Measurements from ENCODE around the gene CHMP4B. TPM values are rescaled to one million over a fixed set of nuclear protein-coding genes. Genes with fewer than 3 reads are reported as not detected.

CHMP4B gene
- polyA plus RNA-seq, 2 of the 4 experiments (the other 2 are of a cell fraction) = 81.3 to 104 TPM

- FAIRE-seq (no peak), DNase-seq (ENCODE audit: low read depth in 1 of 2, low spot score in 1 of 2) (no peak), ATAC-seq (no peak)
- ChIA-PET CTCF (no interaction called here), POLR2A (interaction anchor here (0.7 kb wide), 1 partner anchor 16 kb away, joined by 3 read pairs; no protein-coding TSS in a partner anchor)
- Histone ChIP-seq H3K4me3 (no peak overlapping the region), H3K27ac (no peak overlapping the region), H3K4me1 (peaks cover 28% of the 10 kb centered on the region), H3K9me3 (no peaks in the 10 kb centered on the region), H3K4me2 (no peak overlapping the region)
- TF ChIP-seq RNF2 (IDR thresholded peaks at IDR 0.05; ENCODE audit: borderline replicate concordance, low read depth) (no peak), CBX2 (IDR thresholded peaks at IDR 0.05; ENCODE audit: borderline replicate concordance, low read depth) (no peak)
- 89% methylated on average over 9 of the region's 9 CpGs for WGBS (ENCODE audit: missing lambda C conversion rate)
Observed at GRCh38 chr20:33828326-33828844, 17.2 kb downstream of the CHMP4B start.

- ChIA-PET CTCF (no interaction called here), POLR2A (no interaction called here)
- WGBS (ENCODE audit: missing lambda C conversion rate) = 96% methylated on average over 3 of the region's 3 CpGs
- Histone ChIP-seq H3K4me3 (no peak overlapping the region), H3K4me2 (no peak overlapping the region), H3K4me1 (peaks cover 28% of the 10 kb centered on the region), H3K9me3 (no peaks in the 10 kb centered on the region), H3K27ac (no peak overlapping the region)
- FAIRE-seq (no peak), DNase-seq (ENCODE audit: low read depth in 1 of 2, low spot score in 1 of 2) (no peak), ATAC-seq (no peak)
- TF ChIP-seq ZSCAN20 (CRISPR knock-in tag; IDR thresholded peaks at IDR 0.05) (no peak), ZC3H11A (IDR thresholded peaks at IDR 0.05) (no peak), RNF2 (IDR thresholded peaks at IDR 0.05; ENCODE audit: borderline replicate concordance, low read depth) (no peak), RARB (CRISPR knock-in tag; IDR thresholded peaks at IDR 0.05) (no peak), E2F6 (IDR thresholded peaks at IDR 0.05; ENCODE audit: borderline replicate concordance, low read depth) (no peak), NPAS2 (CRISPR knock-in tag; IDR thresholded peaks at IDR 0.05; ENCODE audit: borderline replicate concordance) (no peak), RFX5 (IDR thresholded peaks at IDR 0.05) (no peak), CHD4 (IDR thresholded peaks at IDR 0.05; ENCODE audit: borderline replicate concordance) (no peak), EP300 (IDR thresholded peaks at IDR 0.05) (no peak), GATA3 (IDR thresholded peaks at IDR 0.05; ENCODE audit: borderline replicate concordance) (no peak), FOSL2 (IDR thresholded peaks at IDR 0.05) (no peak), FOSL2 (CRISPR knock-in tag; IDR thresholded peaks at IDR 0.05) (no peak), NFE2L2 (conservative IDR thresholded peaks at IDR 0.05; ENCODE audit: low read length) (no peak), ESRRA (IDR thresholded peaks at IDR 0.05; ENCODE audit: borderline replicate concordance, low read length) (no peak), USF2 (IDR thresholded peaks at IDR 0.05) (no peak), MAFK (IDR thresholded peaks at IDR 0.05; ENCODE audit: partially characterized antibody) (no peak), CHD2 (IDR thresholded peaks at IDR 0.05; ENCODE audit: low read length, partially characterized antibody) (no peak), BCL3 (IDR thresholded peaks at IDR 0.05) (no peak), PHF8 (IDR thresholded peaks at IDR 0.05; ENCODE audit: borderline replicate concordance, low read depth) (no peak)
Observed at GRCh38 chr20:33828967-33829560, 17.9 kb downstream of the CHMP4B start.

GRCh38 chr20:33829636-33830035, 18.5 kb downstream of the CHMP4B start:
- FAIRE-seq = no peak

More at GRCh38 chr20:33829636-33830035, 18.5 kb downstream of the CHMP4B start:
- ChIA-PET POLR2A (no interaction called here), CTCF (no interaction called here)
- peaks cover 25% of the 10 kb centered on the region for H3K4me1 ChIP-seq
- no peak for TF ChIP-seq JUN (IDR thresholded peaks at IDR 0.05)
- no peak overlapping the region for H3K27ac ChIP-seq
- ATAC-seq = no peak
- DNase-seq (ENCODE audit: low read depth in 1 of 2, low spot score in 1 of 2) = no peak
- no peaks in the 10 kb centered on the region for H3K9me3 ChIP-seq
- H3K4me2 ChIP-seq = no peak overlapping the region
- 88% methylated on average over 3 of the region's 3 CpGs for WGBS (ENCODE audit: missing lambda C conversion rate)
- H3K4me3 ChIP-seq = no peak overlapping the region
